ENCODE data around the gene ZSCAN5C.

DNA sequence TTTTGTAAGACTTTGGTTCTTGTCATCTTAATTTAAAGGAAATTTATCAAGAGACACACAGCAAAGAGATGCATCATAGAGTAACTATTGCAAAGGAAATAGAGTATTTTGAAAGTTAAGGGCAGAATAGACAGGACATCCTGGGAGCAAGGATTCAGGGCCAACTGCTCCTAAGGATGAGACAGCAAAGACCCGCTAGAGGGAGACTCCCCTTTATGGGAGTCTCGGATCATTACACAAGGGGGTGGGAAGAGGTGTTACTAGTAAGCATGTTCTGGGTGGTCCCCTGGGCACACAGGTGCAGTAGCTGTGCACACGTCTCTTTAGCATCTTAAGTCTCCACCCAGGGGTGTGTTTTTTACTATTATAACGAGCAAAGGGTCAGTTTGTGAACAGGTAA lies 9.6 kb downstream of the ZSCAN5C start:
- TF ChIP-seq, protein P1, sequence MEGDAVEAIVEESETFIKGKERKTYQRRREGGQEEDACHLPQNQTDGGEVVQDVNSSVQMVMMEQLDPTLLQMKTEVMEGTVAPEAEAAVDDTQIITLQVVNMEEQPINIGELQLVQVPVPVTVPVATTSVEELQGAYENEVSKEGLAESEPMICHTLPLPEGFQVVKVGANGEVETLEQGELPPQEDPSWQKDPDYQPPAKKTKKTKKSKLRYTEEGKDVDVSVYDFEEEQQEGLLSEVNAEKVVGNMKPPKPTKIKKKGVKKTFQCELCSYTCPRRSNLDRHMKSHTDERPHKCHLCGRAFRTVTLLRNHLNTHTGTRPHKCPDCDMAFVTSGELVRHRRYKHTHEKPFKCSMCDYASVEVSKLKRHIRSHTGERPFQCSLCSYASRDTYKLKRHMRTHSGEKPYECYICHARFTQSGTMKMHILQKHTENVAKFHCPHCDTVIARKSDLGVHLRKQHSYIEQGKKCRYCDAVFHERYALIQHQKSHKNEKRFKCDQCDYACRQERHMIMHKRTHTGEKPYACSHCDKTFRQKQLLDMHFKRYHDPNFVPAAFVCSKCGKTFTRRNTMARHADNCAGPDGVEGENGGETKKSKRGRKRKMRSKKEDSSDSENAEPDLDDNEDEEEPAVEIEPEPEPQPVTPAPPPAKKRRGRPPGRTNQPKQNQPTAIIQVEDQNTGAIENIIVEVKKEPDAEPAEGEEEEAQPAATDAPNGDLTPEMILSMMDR (IDR thresholded peaks at IDR 0.05; ENCODE audit: extremely low read depth in 1 of 2, insufficient read depth in 1 of 2, low read depth in 1 of 2, low read length in 2 of 2), result no peak
- TF ChIP-seq POLR2AphosphoS5 (IDR thresholded peaks at IDR 0.05; ENCODE audit: insufficient read depth, low read depth, low read length), result no peak
- no peak for TF ChIP-seq JUN (IDR thresholded peaks at IDR 0.05; ENCODE audit: borderline replicate concordance, insufficient read depth, insufficient read length, low read depth)
- no peak for TF ChIP-seq EZH2 (IDR thresholded peaks at IDR 0.05; ENCODE audit: borderline replicate concordance, low read depth, low read length, severe bottlenecking)
- no peak for TF ChIP-seq POLR2A (IDR thresholded peaks at IDR 0.05; ENCODE audit: low read depth, low read length)

All from endothelial cell of umbilical vein (primary cell).